ENCODE measurements around the gene NUP93. TPM values are rescaled to one million over a fixed set of nuclear protein-coding genes. Genes with fewer than 3 reads are reported as not detected.
A peak's percentile ranks its signal among the peaks of the same experiment; 100 is the strongest.

Gene NUP93
- polyA plus RNA-seq, 3 donors from 2014 or later, result 57.1 to 91.4 (median 68.3) TPM

DNA sequence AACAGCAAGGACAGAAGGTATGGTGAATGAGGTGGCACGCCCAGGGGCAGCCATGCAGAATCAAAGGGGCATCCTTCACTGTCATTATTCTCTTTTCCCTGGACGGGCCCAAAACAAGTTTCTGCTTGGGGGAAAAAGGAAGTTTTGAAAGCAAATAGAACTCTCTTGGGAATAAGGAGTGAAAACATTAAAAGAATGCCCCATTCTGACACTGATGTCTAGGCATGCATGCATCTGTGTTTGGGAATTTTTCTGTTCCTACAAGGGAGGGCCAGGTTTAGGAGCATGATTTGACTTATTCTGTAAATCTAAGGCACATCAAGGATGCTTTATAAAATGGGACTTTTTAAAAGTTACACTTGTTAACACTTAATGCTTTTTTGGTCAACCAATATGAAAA, 100.7 kb downstream of the NUP93 start:
- Mint-ChIP-seq H3K27ac (no peak overlapping the region), H3K36me3 (peaks cover 26 to 73% (median 33%) of the 10 kb centered on the region in 3 donors)

GRCh38 chr16:56832768-56833167, 102.8 kb downstream of the NUP93 start:
- H3K27me3 Mint-ChIP-seq (ENCODE audit: low read depth in 3 of 3), result no peaks in the 10 kb centered on the region
- no peak overlapping the region for H3K27ac Mint-ChIP-seq
- no peak overlapping the region for H3K4me3 Mint-ChIP-seq
- peaks cover 38 to 79% (median 39%) of the 10 kb centered on the region in 3 donors for H3K36me3 Mint-ChIP-seq
- DNase-seq, result no peak
- peaks cover 0 to 12% of the 10 kb centered on the region in 2 donors for H3K4me1 Mint-ChIP-seq
- H3K9me3 Mint-ChIP-seq, result no peaks in the 10 kb centered on the region

More for the DNA sequence above, 100.7 kb downstream of the NUP93 start:
- H3K4me3 Mint-ChIP-seq, result no peak overlapping the region
- no peaks in the 10 kb centered on the region for H3K9me3 Mint-ChIP-seq
- H3K27me3 Mint-ChIP-seq (ENCODE audit: low read depth in 3 of 3), result no peaks in the 10 kb centered on the region
- no peak for DNase-seq
- H3K4me1 Mint-ChIP-seq, result no peaks in the 10 kb centered on the region

DNA sequence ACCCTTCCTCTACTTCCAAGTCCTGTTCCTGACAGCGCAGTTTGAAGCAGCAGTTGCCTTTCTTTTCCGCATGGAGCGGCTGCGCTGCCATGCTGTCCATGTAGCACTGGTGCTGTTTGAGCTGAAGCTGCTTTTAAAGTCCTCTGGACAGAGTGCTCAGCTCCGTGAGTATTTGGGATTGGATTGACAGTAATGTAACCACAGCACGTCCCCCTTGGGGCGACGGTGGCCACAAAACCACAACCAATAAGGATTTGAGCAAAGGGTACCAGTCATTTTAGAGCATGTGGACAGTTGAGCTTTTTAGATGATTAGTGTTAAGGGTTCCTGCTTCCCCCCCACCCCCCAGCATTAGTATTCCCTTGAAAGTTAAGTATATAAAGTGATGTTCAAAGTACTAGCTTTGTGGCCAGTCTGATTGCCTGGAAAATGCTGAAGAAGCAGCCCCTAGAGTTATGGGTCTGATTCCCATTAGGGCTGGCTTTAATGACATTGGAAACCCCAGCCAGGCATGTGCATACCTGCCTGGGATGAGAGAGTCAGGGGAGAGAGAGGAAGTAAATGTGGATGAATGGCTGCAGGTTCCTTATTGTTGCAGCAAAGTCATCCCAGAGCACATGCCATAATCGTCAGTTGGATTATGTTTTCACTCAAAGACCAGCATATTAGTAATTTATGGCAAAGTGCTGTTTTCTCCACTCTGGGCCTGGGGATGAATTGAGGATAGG, 103.5 kb downstream of the NUP93 start:
- Mint-ChIP-seq H3K4me1 (peaks cover 0 to 12% of the 10 kb centered on the region in 2 donors), H3K27ac (no peak overlapping the region), H3K9me3 (no peaks in the 10 kb centered on the region), H3K36me3 (peaks cover 43 to 85% (median 44%) of the 10 kb centered on the region in 3 donors), H3K27me3 (ENCODE audit: low read depth in 3 of 3) (no peaks in the 10 kb centered on the region), H3K4me3 (no peak overlapping the region)
- DNase-seq, result no peak

DNA sequence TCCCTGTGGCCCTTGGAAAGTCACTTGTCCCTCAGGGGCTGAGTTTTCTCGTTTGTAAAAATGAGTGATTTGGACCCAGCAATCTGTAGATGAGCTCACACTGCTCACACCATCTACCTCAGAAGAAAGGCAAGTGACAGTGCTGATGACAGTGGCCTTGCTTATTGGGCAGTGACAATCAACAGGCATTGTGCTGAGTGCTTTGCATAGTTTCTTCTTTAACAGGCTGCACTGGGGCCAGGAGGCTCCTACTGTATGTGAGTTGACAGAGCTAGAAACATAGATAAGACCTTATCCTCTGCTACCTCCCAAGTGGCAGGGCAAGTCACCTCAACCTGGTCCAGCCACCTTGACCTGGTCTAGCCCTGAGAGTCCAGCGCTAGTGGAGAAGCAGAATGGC, 105.4 kb downstream of the NUP93 start:
- Mint-ChIP-seq H3K36me3 (peaks cover 42 to 88% (median 43%) of the 10 kb centered on the region in 3 donors), H3K27ac (no peak overlapping the region), H3K9me3 (no peaks in the 10 kb centered on the region), H3K4me1 (peaks cover 0 to 12% of the 10 kb centered on the region in 2 donors), H3K27me3 (ENCODE audit: low read depth in 3 of 3) (no peaks in the 10 kb centered on the region), H3K4me3 (no peak overlapping the region)
- DNase-seq, result no peak

DNA sequence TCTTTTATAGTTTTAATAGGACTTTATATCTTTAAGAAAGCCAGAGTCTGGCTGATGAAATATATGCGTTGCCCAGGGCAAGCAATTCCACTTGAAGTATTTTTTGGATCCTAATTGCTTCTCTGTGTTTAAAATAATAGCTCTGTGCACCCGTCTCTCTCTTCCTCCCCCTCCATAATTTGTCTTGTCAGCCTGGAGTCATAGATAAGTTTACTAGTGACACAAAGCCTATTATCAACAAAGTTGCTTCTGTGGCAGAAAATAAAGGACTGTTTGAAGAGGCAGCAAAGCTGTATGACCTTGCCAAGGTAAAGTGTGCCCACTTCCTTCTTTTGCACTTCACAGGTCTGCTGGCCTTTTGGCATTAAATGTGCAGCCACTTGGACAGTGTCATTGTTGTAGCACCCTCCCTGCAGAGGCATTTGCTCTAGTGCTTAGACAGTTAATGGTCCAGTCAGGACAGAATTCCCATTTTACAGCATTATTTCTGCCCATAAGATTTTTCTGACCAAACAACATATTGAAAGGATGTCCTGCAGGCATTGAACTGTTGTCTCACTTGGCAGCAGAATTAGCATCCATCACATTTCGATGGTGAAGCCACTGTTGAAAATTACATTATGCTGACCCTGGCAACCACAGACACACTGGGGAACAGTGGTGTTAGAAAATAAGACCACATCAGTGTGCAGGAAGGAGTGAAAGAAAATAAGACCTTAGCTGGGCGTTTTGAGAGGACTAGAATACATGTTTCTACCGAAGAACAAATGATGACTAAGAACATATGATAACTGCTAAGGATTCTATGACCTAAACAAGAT, 106.7 kb downstream of the NUP93 start:
- peaks cover 48 to 86% (median 48%) of the 10 kb centered on the region in 3 donors for H3K36me3 Mint-ChIP-seq
- no peaks in the 10 kb centered on the region for H3K27me3 Mint-ChIP-seq (ENCODE audit: low read depth in 3 of 3)
- H3K27ac Mint-ChIP-seq, result no peak overlapping the region
- no peak overlapping the region for H3K4me3 Mint-ChIP-seq
- no peaks in the 10 kb centered on the region for H3K9me3 Mint-ChIP-seq
- H3K4me1 Mint-ChIP-seq, result peaks cover 0 to 12% of the 10 kb centered on the region in 2 donors
- peak in 1 of 3 donors; percentile 9 for DNase-seq

GRCh38 chr16:56838622-56839337, 108.9 kb downstream of the NUP93 start:
- H3K27me3 Mint-ChIP-seq (ENCODE audit: low read depth in 3 of 3), result no peaks in the 10 kb centered on the region
- no peak overlapping the region for H3K27ac Mint-ChIP-seq
- DNase-seq, result no peak
- H3K9me3 Mint-ChIP-seq, result no peaks in the 10 kb centered on the region
- no peak overlapping the region for H3K4me3 Mint-ChIP-seq
- peaks cover 0 to 12% of the 10 kb centered on the region in 2 donors for H3K4me1 Mint-ChIP-seq
- peaks cover 43 to 81% (median 46%) of the 10 kb centered on the region in 3 donors for H3K36me3 Mint-ChIP-seq

GRCh38 chr16:56841233-56841632, 111.3 kb downstream of the NUP93 start:
- Mint-ChIP-seq H3K9me3 (no peaks in the 10 kb centered on the region), H3K36me3 (peaks cover 40 to 75% (median 43%) of the 10 kb centered on the region in 3 donors), H3K27me3 (ENCODE audit: low read depth in 3 of 3) (peaks cover 0 to 1% (median 0%) of the 10 kb centered on the region in 3 donors), H3K4me3 (no peak overlapping the region), H3K27ac (no peak overlapping the region), H3K4me1 (peaks cover 0 to 10% of the 10 kb centered on the region in 2 donors)
- DNase-seq, result no peak

DNA sequence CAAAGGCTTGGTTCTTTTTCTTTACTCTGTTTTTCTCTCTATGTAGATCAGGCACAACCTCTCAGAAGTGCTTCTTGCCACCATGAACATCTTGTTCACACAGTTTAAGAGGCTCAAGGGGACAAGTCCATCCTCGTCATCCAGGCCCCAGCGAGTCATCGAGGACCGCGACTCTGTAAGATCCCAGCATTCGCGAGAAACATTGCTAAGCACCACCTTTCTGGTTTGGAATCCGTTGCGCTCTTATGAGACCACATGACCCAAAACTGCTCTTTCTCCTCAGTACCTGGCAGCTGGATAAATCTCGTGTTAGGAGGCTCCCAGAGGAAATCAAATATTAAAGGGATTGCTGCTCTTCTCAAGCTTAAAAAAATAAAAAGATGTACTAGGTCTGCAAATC, 111.7 kb downstream of the NUP93 start:
- no peak for DNase-seq
- no peaks in the 10 kb centered on the region for H3K9me3 Mint-ChIP-seq
- H3K4me3 Mint-ChIP-seq, result no peak overlapping the region
- H3K27me3 Mint-ChIP-seq (ENCODE audit: low read depth in 3 of 3), result peaks cover 0 to 1% (median 0%) of the 10 kb centered on the region in 3 donors
- H3K36me3 Mint-ChIP-seq, result peaks cover 36 to 71% (median 39%) of the 10 kb centered on the region in 3 donors
- H3K4me1 Mint-ChIP-seq, result peaks cover 0 to 6% of the 10 kb centered on the region in 2 donors
- no peak overlapping the region for H3K27ac Mint-ChIP-seq

DNA sequence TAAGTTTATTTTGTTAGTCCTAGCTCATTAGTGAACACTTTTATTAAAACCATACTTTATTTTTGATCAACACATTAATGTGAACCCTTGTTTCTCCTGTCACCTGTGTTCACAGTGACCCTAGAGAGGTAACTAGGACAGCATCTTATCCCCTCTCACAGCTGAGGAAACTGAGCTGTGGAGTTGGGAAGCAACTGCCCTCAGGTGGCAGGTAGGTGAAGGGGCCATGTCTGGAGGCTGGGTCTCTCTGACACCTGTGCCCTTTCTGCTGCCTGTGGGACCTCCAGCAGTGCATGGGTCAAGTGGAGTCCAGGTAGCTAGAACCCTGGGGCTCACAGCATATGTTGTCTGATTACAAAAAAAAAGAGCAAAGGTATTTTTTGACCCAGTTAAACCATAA, 112.2 kb downstream of the NUP93 start:
- H3K4me1 Mint-ChIP-seq, result peaks cover 0 to under 1% of the 10 kb centered on the region in 2 donors
- peaks cover 0 to 1% (median 0%) of the 10 kb centered on the region in 3 donors for H3K27me3 Mint-ChIP-seq (ENCODE audit: low read depth in 3 of 3)
- DNase-seq, result no peak
- H3K36me3 Mint-ChIP-seq, result peaks cover 32 to 69% (median 39%) of the 10 kb centered on the region in 3 donors
- no peak overlapping the region for H3K27ac Mint-ChIP-seq
- no peaks in the 10 kb centered on the region for H3K9me3 Mint-ChIP-seq
- no peak overlapping the region for H3K4me3 Mint-ChIP-seq

- Mint-ChIP-seq H3K27ac (peak overlapping the region in 1 of 6 donors; percentile 13), H3K4me1 (peaks cover 7 to 10% of the 10 kb centered on the region in 2 donors), H3K36me3 (peaks cover 20 to 52% (median 30%) of the 10 kb centered on the region in 3 donors), H3K4me3 (no peak overlapping the region), H3K27me3 (ENCODE audit: low read depth in 3 of 3) (peaks cover 0 to 1% (median 0%) of the 10 kb centered on the region in 3 donors), H3K9me3 (no peaks in the 10 kb centered on the region)
- no peak for DNase-seq
These were observed 114.1 kb downstream of the NUP93 start for GRCh38 chr16:56844056-56844455.

DNA sequence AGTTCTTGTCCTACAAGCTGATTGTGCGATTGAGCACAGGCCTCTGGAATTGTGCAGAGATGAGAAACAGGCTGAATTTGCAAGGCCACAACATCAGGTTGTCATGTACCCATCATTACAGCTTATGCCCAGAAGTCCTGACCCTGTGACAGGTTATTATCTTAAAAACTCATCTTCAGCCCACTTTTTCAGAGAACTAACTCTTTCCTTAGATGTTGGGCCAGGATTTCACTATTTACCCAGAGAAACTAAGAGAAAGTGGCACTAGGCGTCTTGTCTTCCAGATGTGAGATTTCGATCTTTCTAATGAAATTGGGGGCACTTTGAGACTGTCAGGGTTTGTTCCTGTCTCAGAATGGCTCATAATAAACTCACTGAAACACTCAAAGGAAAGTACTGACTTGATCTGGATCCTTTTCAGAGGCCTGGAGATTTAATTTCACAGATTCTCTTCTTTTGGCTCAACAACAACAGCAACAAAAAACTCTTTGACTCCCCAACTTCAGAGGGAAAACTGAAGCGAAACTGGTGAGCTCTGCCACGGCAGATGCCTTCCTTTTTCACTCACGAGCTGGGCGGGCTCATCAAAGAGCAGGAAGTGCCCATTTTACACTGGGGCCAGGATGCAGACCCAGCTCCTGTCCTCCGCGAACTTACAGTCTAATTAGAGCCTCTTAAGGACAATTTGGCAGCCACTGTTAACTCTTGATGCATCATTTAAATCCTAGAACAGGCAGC, 117.4 kb downstream of the NUP93 start:
- H3K4me1 Mint-ChIP-seq, result peaks cover 7 to 10% of the 10 kb centered on the region in 2 donors
- H3K27me3 Mint-ChIP-seq (ENCODE audit: low read depth in 3 of 3), result peaks cover 0 to 1% (median 0%) of the 10 kb centered on the region in 3 donors
- peaks cover 5 to 26% (median 10%) of the 10 kb centered on the region in 3 donors for H3K36me3 Mint-ChIP-seq
- DNase-seq, result no peak
- H3K27ac Mint-ChIP-seq, result peak overlapping the region in 5 of 6 donors; percentile 43 to 85 (median 62)
- peak overlapping the region in 1 of 5 donors; percentile 46 for H3K4me3 Mint-ChIP-seq
- no peaks in the 10 kb centered on the region for H3K9me3 Mint-ChIP-seq

- peaks cover 7 to 10% of the 10 kb centered on the region in 2 donors for H3K4me1 Mint-ChIP-seq
- DNase-seq, result no peak
- H3K27ac Mint-ChIP-seq, result peak overlapping the region in 5 of 6 donors; percentile 37 to 85 (median 45)
- H3K4me3 Mint-ChIP-seq, result peak overlapping the region in 1 of 5 donors; percentile 18
- peaks cover 0 to 4% (median 0%) of the 10 kb centered on the region in 3 donors for H3K27me3 Mint-ChIP-seq (ENCODE audit: low read depth in 3 of 3)
- H3K9me3 Mint-ChIP-seq, result no peaks in the 10 kb centered on the region
- H3K36me3 Mint-ChIP-seq, result peaks cover 0 to 20% (median 10%) of the 10 kb centered on the region in 3 donors
These were observed 118.4 kb downstream of the NUP93 start for GRCh38 chr16:56848029-56848936.

Data from immature natural killer cell (primary cell).